ENCODE measurements around the gene GTPBP4.

Gene GTPBP4

GRCh38 chr10:954396-954795, 33.8 kb upstream of the GTPBP4 start:
- H3K4me3 ChIP-seq (ENCODE audit: low read depth, low read length): no peak overlapping the region
- H3K36me3 ChIP-seq (ENCODE audit: control insufficient read depth, insufficient read depth, low read length): no peaks in the 10 kb centered on the region
- peaks cover 10% of the 10 kb centered on the region; the same call in 1 of the 2 replicates for H3K27me3 ChIP-seq (ENCODE audit: control insufficient read depth, insufficient read depth, low read length)
- H3K27ac ChIP-seq (ENCODE audit: low read depth, low read length): no peak overlapping the region
- H3K4me1 ChIP-seq (ENCODE audit: control insufficient read depth, insufficient read depth, low read length): no peaks in the 10 kb centered on the region
- H3K9ac ChIP-seq (ENCODE audit: low read length): no peak overlapping the region
- no peaks in the 10 kb centered on the region for H3K9me3 ChIP-seq (ENCODE audit: control insufficient read depth, insufficient read depth, low read depth, low read length)

GRCh38 chr10:955127-955819, 33.0 kb upstream of the GTPBP4 start:
- H3K27me3 ChIP-seq (ENCODE audit: control insufficient read depth, insufficient read depth, low read length): peaks cover 14% of the 10 kb centered on the region; the same call in 1 of the 2 replicates
- no peaks in the 10 kb centered on the region for H3K9me3 ChIP-seq (ENCODE audit: control insufficient read depth, insufficient read depth, low read depth, low read length)
- H3K4me3 ChIP-seq (ENCODE audit: low read depth, low read length): no peak overlapping the region
- H3K27ac ChIP-seq (ENCODE audit: low read depth, low read length): no peak overlapping the region
- H3K4me1 ChIP-seq (ENCODE audit: control insufficient read depth, insufficient read depth, low read length): no peaks in the 10 kb centered on the region
- H3K36me3 ChIP-seq (ENCODE audit: control insufficient read depth, insufficient read depth, low read length): no peaks in the 10 kb centered on the region
- no peak overlapping the region for H3K9ac ChIP-seq (ENCODE audit: low read length)

GRCh38 chr10:955820-956217, 32.4 kb upstream of the GTPBP4 start:
- Histone ChIP-seq H3K27ac (ENCODE audit: low read depth, low read length) (no peak overlapping the region), H3K4me1 (ENCODE audit: control insufficient read depth, insufficient read depth, low read length) (no peaks in the 10 kb centered on the region), H3K27me3 (ENCODE audit: control insufficient read depth, insufficient read depth, low read length) (peaks cover 14% of the 10 kb centered on the region; the same call in 1 of the 2 replicates), H3K9me3 (ENCODE audit: control insufficient read depth, insufficient read depth, low read depth, low read length) (no peaks in the 10 kb centered on the region), H3K36me3 (ENCODE audit: control insufficient read depth, insufficient read depth, low read length) (no peaks in the 10 kb centered on the region), H3K4me3 (ENCODE audit: low read depth, low read length) (no peak overlapping the region), H3K9ac (ENCODE audit: low read length) (no peak overlapping the region)

- Histone ChIP-seq H3K4me1 (ENCODE audit: control insufficient read depth, insufficient read depth, low read length) (no peaks in the 10 kb centered on the region), H3K36me3 (ENCODE audit: control insufficient read depth, insufficient read depth, low read length) (no peaks in the 10 kb centered on the region), H3K27me3 (ENCODE audit: control insufficient read depth, insufficient read depth, low read length) (peaks cover 14% of the 10 kb centered on the region; the same call in 1 of the 2 replicates), H3K27ac (ENCODE audit: low read depth, low read length) (no peak overlapping the region), H3K9me3 (ENCODE audit: control insufficient read depth, insufficient read depth, low read depth, low read length) (peaks cover 5% of the 10 kb centered on the region; the same call in 1 of the 2 replicates), H3K9ac (ENCODE audit: low read length) (no peak overlapping the region), H3K4me3 (ENCODE audit: low read depth, low read length) (no peak overlapping the region)
Observed at GRCh38 chr10:958106-958505, 30.1 kb upstream of the GTPBP4 start.

- no peak overlapping the region for H3K27ac ChIP-seq (ENCODE audit: low read depth, low read length)
- no peaks in the 10 kb centered on the region for H3K4me1 ChIP-seq (ENCODE audit: control insufficient read depth, insufficient read depth, low read length)
- H3K9ac ChIP-seq (ENCODE audit: low read length): no peak overlapping the region
- no peak overlapping the region for H3K4me3 ChIP-seq (ENCODE audit: low read depth, low read length)
- H3K36me3 ChIP-seq (ENCODE audit: control insufficient read depth, insufficient read depth, low read length): no peaks in the 10 kb centered on the region
- peaks cover 14% of the 10 kb centered on the region; the same call in 1 of the 2 replicates for H3K27me3 ChIP-seq (ENCODE audit: control insufficient read depth, insufficient read depth, low read length)
- peaks cover 10% of the 10 kb centered on the region; the same call in 1 of the 2 replicates for H3K9me3 ChIP-seq (ENCODE audit: control insufficient read depth, insufficient read depth, low read depth, low read length)
Observed at GRCh38 chr10:958856-959255, 29.4 kb upstream of the GTPBP4 start.

- H3K9me3 ChIP-seq (ENCODE audit: control insufficient read depth, insufficient read depth, low read depth, low read length): peaks cover 10% of the 10 kb centered on the region; the same call in 1 of the 2 replicates
Observed at GRCh38 chr10:962342-962741, 25.9 kb upstream of the GTPBP4 start.

GRCh38 chr10:963186-963585, 25.0 kb upstream of the GTPBP4 start:
- peaks cover 10% of the 10 kb centered on the region; the same call in 1 of the 2 replicates for H3K9me3 ChIP-seq (ENCODE audit: control insufficient read depth, insufficient read depth, low read depth, low read length)
- no peak overlapping the region for H3K27ac ChIP-seq (ENCODE audit: low read depth, low read length)
- no peak overlapping the region for H3K9ac ChIP-seq (ENCODE audit: low read length)
- H3K4me1 ChIP-seq (ENCODE audit: control insufficient read depth, insufficient read depth, low read length): no peaks in the 10 kb centered on the region
- no peaks in the 10 kb centered on the region for H3K36me3 ChIP-seq (ENCODE audit: control insufficient read depth, insufficient read depth, low read length)
- H3K4me3 ChIP-seq (ENCODE audit: low read depth, low read length): no peak overlapping the region
- H3K27me3 ChIP-seq (ENCODE audit: control insufficient read depth, insufficient read depth, low read length): peaks cover 11% of the 10 kb centered on the region; the same call in 1 of the 2 replicates

More at GRCh38 chr10:962342-962741, 25.9 kb upstream of the GTPBP4 start:
- Histone ChIP-seq H3K4me1 (ENCODE audit: control insufficient read depth, insufficient read depth, low read length) (no peaks in the 10 kb centered on the region), H3K27ac (ENCODE audit: low read depth, low read length) (no peak overlapping the region), H3K36me3 (ENCODE audit: control insufficient read depth, insufficient read depth, low read length) (no peaks in the 10 kb centered on the region), H3K4me3 (ENCODE audit: low read depth, low read length) (no peak overlapping the region), H3K27me3 (ENCODE audit: control insufficient read depth, insufficient read depth, low read length) (peaks cover 14% of the 10 kb centered on the region; the same call in 1 of the 2 replicates), H3K9ac (ENCODE audit: low read length) (no peak overlapping the region)

- Histone ChIP-seq H3K27me3 (ENCODE audit: control insufficient read depth, insufficient read depth, low read length) (peaks cover 12% of the 10 kb centered on the region; the same call in 1 of the 2 replicates), H3K27ac (ENCODE audit: low read depth, low read length) (no peak overlapping the region), H3K9me3 (ENCODE audit: control insufficient read depth, insufficient read depth, low read depth, low read length) (peaks cover 10% of the 10 kb centered on the region; the same call in 1 of the 2 replicates)
Observed at GRCh38 chr10:963655-964054, 24.6 kb upstream of the GTPBP4 start.

GRCh38 chr10:964321-964987, 23.8 kb upstream of the GTPBP4 start:
- no peaks in the 10 kb centered on the region for H3K4me1 ChIP-seq (ENCODE audit: control insufficient read depth, insufficient read depth, low read length)
- H3K27me3 ChIP-seq (ENCODE audit: control insufficient read depth, insufficient read depth, low read length): peaks cover 10% of the 10 kb centered on the region; the same call in 1 of the 2 replicates
- no peak overlapping the region for H3K27ac ChIP-seq (ENCODE audit: low read depth, low read length)
- H3K9ac ChIP-seq (ENCODE audit: low read length): no peak overlapping the region
- peaks cover 10% of the 10 kb centered on the region; the same call in 1 of the 2 replicates for H3K9me3 ChIP-seq (ENCODE audit: control insufficient read depth, insufficient read depth, low read depth, low read length)
- no peak overlapping the region for H3K4me3 ChIP-seq (ENCODE audit: low read depth, low read length)
- no peaks in the 10 kb centered on the region for H3K36me3 ChIP-seq (ENCODE audit: control insufficient read depth, insufficient read depth, low read length)

More at GRCh38 chr10:963655-964054, 24.6 kb upstream of the GTPBP4 start:
- Histone ChIP-seq H3K9ac (ENCODE audit: low read length) (no peak overlapping the region), H3K4me3 (ENCODE audit: low read depth, low read length) (no peak overlapping the region), H3K4me1 (ENCODE audit: control insufficient read depth, insufficient read depth, low read length) (no peaks in the 10 kb centered on the region), H3K36me3 (ENCODE audit: control insufficient read depth, insufficient read depth, low read length) (no peaks in the 10 kb centered on the region)

- Histone ChIP-seq H3K9me3 (ENCODE audit: control insufficient read depth, insufficient read depth, low read depth, low read length) (peaks cover 10% of the 10 kb centered on the region; the same call in 1 of the 2 replicates), H3K4me1 (ENCODE audit: control insufficient read depth, insufficient read depth, low read length) (no peaks in the 10 kb centered on the region), H3K27me3 (ENCODE audit: control insufficient read depth, insufficient read depth, low read length) (peaks cover 7% of the 10 kb centered on the region; the same call in 1 of the 2 replicates), H3K4me3 (ENCODE audit: low read depth, low read length) (no peak overlapping the region), H3K36me3 (ENCODE audit: control insufficient read depth, insufficient read depth, low read length) (no peaks in the 10 kb centered on the region), H3K9ac (ENCODE audit: low read length) (no peak overlapping the region), H3K27ac (ENCODE audit: low read depth, low read length) (no peak overlapping the region)
Observed at GRCh38 chr10:964988-965417, 23.2 kb upstream of the GTPBP4 start.
